ENCODE data around the gene DCUN1D1. TPM values are rescaled to one million over a fixed set of nuclear protein-coding genes. Genes with fewer than 3 reads are reported as not detected.

The DCUN1D1 gene
- total and polyA plus RNA-seq, 2 of the 13 experiments (the other 11 are each of a cell fraction or from before 2014, with no cell fraction given): 10.5 to 39.7 TPM

GRCh38 chr3:182972387-182972786 is 8.0 kb downstream of the DCUN1D1 start:
- POLR2A ChIA-PET: no interaction called here

More at GRCh38 chr3:182972387-182972786, 8.0 kb downstream of the DCUN1D1 start:
- BruUV-seq (replicated peaks): no TSS peak
- Histone ChIP-seq H3K79me2 (ENCODE audit: insufficient read depth, low read length) (peaks cover 73% of the 10 kb centered on the region), H3K36me3 (replicated peaks in 1 of 2; ENCODE audit: control insufficient read depth in 1 of 2, insufficient read depth in 2 of 2, low read length in 2 of 2) (no peaks in the 10 kb centered on the region), H3K27ac (ENCODE audit: extremely low read length, insufficient read depth, low read length) (no peak overlapping the region), H4K20me1 (ENCODE audit: insufficient read depth, low read length) (no peaks in the 10 kb centered on the region; the same call in 1 of the 2 replicates), H3K4me3 (replicated peaks in 1 of 3; ENCODE audit: insufficient read depth in 1 of 3, low read depth in 2 of 3, low read length in 3 of 3) (no peak overlapping the region), H2AFZ (ENCODE audit: low read length) (no peak overlapping the region), H3K27me3 (ENCODE audit: control insufficient read depth in 1 of 2, insufficient read depth in 2 of 2, low read length in 2 of 2) (0 out of 5 replicates have a peak, but pooled peaks cover 0 to 1% of the 10 kb centered on the region in 2 experiments), H3K9me3 (ENCODE audit: low read length) (no peaks in the 10 kb centered on the region), H3K4me2 (ENCODE audit: low read depth, low read length) (no peak overlapping the region), H3K4me1 (ENCODE audit: insufficient read depth, low read length) (peaks cover 44% of the 10 kb centered on the region), H3K9ac (ENCODE audit: insufficient read depth, low read depth, low read length) (no peak overlapping the region)
- intact Hi-C loops (cut with micrococcal nuclease; ENCODE audit: unreplicated experiment) (loop anchor here (10.0 kb wide), 1 partner anchor 258 kb away; no protein-coding TSS in a partner anchor), in situ Hi-C loops (cut with HindIII; ENCODE audit: extremely low pct_ligation_motif_present, low pct_unique_long_range_greater_than_20kb) (no loop called here)
- DNase-seq (ENCODE audit: low spot score) (no peak), ATAC-seq (no peak), FAIRE-seq (no peak)
- CTCF ChIA-PET (ENCODE audit: low intra/inter-chr PET ratio, low total read pairs): no interaction called here
- WGBS (ENCODE audit: low lambda C conversion rate): 93% methylated on average over 6 of the region's 6 CpGs
- TF ChIP-seq ETV6 (CRISPR knock-in tag; conservative IDR thresholded peaks at IDR 0.05) (no peak), ZNF749 (CRISPR knock-in tag; IDR thresholded peaks at IDR 0.05; ENCODE audit: borderline replicate concordance) (no peak), ZKSCAN5 (CRISPR knock-in tag; IDR thresholded peaks at IDR 0.05) (no peak), CBX2 (IDR thresholded peaks at IDR 0.05; ENCODE audit: low read depth, low read length) (no peak), CBX2 (CRISPR knock-in tag; IDR thresholded peaks at IDR 0.05; ENCODE audit: low read depth) (no peak), ZNF275 (CRISPR knock-in tag; IDR thresholded peaks at IDR 0.05; ENCODE audit: borderline replicate concordance) (no peak), THYN1 (CRISPR knock-in tag; IDR thresholded peaks at IDR 0.05; ENCODE audit: borderline replicate concordance, low read depth) (no peak), FOXP4 (CRISPR knock-in tag; IDR thresholded peaks at IDR 0.05) (no peak), ARID3A (IDR thresholded peaks at IDR 0.05; ENCODE audit: low read depth, low read length) (no peak), SAP130 (CRISPR knock-in tag; IDR thresholded peaks at IDR 0.05; ENCODE audit: low read depth) (no peak)
- TF ChIP-seq, protein P1, sequence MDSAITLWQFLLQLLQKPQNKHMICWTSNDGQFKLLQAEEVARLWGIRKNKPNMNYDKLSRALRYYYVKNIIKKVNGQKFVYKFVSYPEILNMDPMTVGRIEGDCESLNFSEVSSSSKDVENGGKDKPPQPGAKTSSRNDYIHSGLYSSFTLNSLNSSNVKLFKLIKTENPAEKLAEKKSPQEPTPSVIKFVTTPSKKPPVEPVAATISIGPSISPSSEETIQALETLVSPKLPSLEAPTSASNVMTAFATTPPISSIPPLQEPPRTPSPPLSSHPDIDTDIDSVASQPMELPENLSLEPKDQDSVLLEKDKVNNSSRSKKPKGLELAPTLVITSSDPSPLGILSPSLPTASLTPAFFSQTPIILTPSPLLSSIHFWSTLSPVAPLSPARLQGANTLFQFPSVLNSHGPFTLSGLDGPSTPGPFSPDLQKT (CRISPR knock-in tag; IDR thresholded peaks at IDR 0.05; ENCODE audit: borderline replicate concordance): no peak
